A549 treated with AZD9567 at 1 μM for 4 hours (cell line): ENCODE data around the gene ATP8A2. TPM values are rescaled to one million over a fixed set of nuclear protein-coding genes. Genes with fewer than 3 reads are reported as not detected.

ENCODE experiments used
- total RNA-seq: library from RNA; stranded (reverse); fragments of 200-300 nt; extraction: Qiagen RNA extraction; gene quantifications from 5 replicates; pipeline ENCODE4 v1.2.3, GENCODE V29; 2022; ENCODE audit not compliant: insufficient read depth

Gene ATP8A2
- 0.01 to 0.07 TPM (median 0.04 TPM) in 3 of 5 replicates, not detected in the others for total RNA-seq

GRCh38 chr13:25371875-25372283 lies at the start of gene ATP8A2:
Gene ATP8A2, plus strand, starts transcription at chr13:25371974. Its CDS starts 239 bp downstream, at chr13:25372213.

GRCh38 chr13:26051657-26052311 lies 680.0 kb downstream of the ATP8A2 start, which contains the start of gene SHISA2:
Gene SHISA2, minus strand, starts transcription at chr13:26052016. Its CDS starts 1,041 bp downstream, at chr13:26050975.

Other genes with a start within 250 kb of the ATP8A2 start
- gene AMER2, start 199.7 kb upstream of the ATP8A2 start, total RNA-seq, result not detected in 5 replicates
- 6.7 to 10.1 TPM (median 9.5 TPM) in 5 replicates for gene MTMR6, start 84.5 kb upstream of the ATP8A2 start, total RNA-seq
- 16.9 to 21.9 TPM (median 19.3 TPM) in 5 replicates for gene NUP58, start 70.3 kb upstream of the ATP8A2 start, total RNA-seq